Measurements from ENCODE around the gene EML2. TPM values are rescaled to one million over a fixed set of nuclear protein-coding genes. Genes with fewer than 3 reads are reported as not detected.

Gene EML2
- total and polyA plus RNA-seq, 2 of the 4 experiments (the other 2 are of a cell fraction) = 11.8 to 25.3 TPM

DNA sequence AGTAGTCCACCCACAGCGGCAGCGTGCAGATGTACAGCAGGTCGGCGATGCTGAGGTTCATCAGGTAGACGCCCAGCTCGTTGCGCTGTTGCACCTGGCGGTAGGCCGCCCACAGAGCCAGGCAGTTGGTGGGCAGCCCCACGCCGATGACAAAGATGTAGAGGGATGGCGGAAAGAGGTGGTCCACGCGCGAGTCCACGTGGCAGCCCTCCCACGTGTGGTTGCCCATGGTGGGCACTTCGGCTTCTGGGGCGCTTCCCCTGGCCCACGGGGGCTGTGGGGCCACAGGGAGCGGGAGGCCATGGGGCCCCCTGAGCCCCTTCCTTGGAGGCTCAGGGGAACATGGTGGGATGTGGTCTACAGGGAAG is 47.6 kb downstream of the EML2 start:
- Histone ChIP-seq H3K36me3 (ENCODE audit: control insufficient read depth, insufficient read depth, low read length) (no peaks in the 10 kb centered on the region), H2BK5ac (ENCODE audit: low read depth, low read length, poor library complexity, severe bottlenecking) (no peak overlapping the region), H3K4ac (ENCODE audit: low read depth, low read length) (no peak overlapping the region), H3K4me2 (ENCODE audit: low read depth, low read length) (no peak overlapping the region), H3K27me3 (ENCODE audit: control insufficient read depth, insufficient read depth, low read length) (peaks cover 10% of the 10 kb centered on the region), H4K8ac (ENCODE audit: low read depth in 2 of 2, low read length in 2 of 2) (no peak overlapping the region), H3K9me3 (ENCODE audit: control insufficient read depth, insufficient read depth, low read length) (no peaks in the 10 kb centered on the region), H3K23ac (ENCODE audit: low read depth, low read length) (no peak overlapping the region), H3K56ac (ENCODE audit: extremely low read depth, insufficient read depth, low read length) (no peak overlapping the region), H2BK20ac (ENCODE audit: low read depth, low read length) (no peak overlapping the region), H3K4me3 (ENCODE audit: insufficient read depth, low read depth, low read length) (no peak overlapping the region), H3K9me1 (ENCODE audit: insufficient read depth, low read length) (no peaks in the 10 kb centered on the region), H3K9ac (ENCODE audit: low read depth, low read length) (no peak overlapping the region), H3K4me1 (ENCODE audit: control insufficient read depth, insufficient read depth, low read length) (no peaks in the 10 kb centered on the region), H3K18ac (ENCODE audit: low read depth, low read length) (no peak overlapping the region), H3K79me1 (ENCODE audit: low read depth in 1 of 2, low read length in 2 of 2) (no peaks in the 10 kb centered on the region), H4K5ac (ENCODE audit: low read depth, low read length) (no peak overlapping the region), H3K14ac (replicated peaks; ENCODE audit: low read depth, low read length) (no peak overlapping the region), H4K91ac (ENCODE audit: insufficient read depth, low read depth, low read length) (no peak overlapping the region), H2BK120ac (ENCODE audit: low read depth, low read length) (no peak overlapping the region), H2AK5ac (ENCODE audit: low read depth, low read length) (no peak overlapping the region), H2AK9ac (replicated peaks; ENCODE audit: low read depth, low read length, poor library complexity) (no peak overlapping the region), H2BK15ac (ENCODE audit: low read depth, low read length) (no peak overlapping the region), H3K27ac (ENCODE audit: insufficient read depth, low read length) (no peak overlapping the region), H4K20me1 (ENCODE audit: insufficient read depth, low read length) (no peaks in the 10 kb centered on the region), H2AFZ (replicated peaks; ENCODE audit: low read length, poor library complexity) (no peak overlapping the region)
- ATAC-seq (ENCODE audit: low read depth) (no peak), DNase-seq (no peak)
- WGBS, 2 experiments (ENCODE audit: extremely low coverage in 2 of 2, insufficient read length in 1 of 2) = 90% methylated on average over 10 of the region's 21 CpGs; no CpG with 5 or more reads in 1 of the 2 experiments
- CTCF ChIA-PET = no interaction called here
- in situ Hi-C loops (cut with MboI; ENCODE audit: low sequenced_read_pairs) (no loop called here), dilution Hi-C loops (cut with HindIII; ENCODE audit: low sequenced_read_pairs, unreplicated experiment) (no loop called here), intact Hi-C loops (cut with micrococcal nuclease) (no loop called here)
- TF ChIP-seq POLR2A (IDR thresholded peaks at IDR 0.05; ENCODE audit: low read depth, low read length) = no peak
- TF ChIP-seq RFX5 (IDR thresholded peaks at IDR 0.05; ENCODE audit: low read depth, low read length) = no peak
- no peak for TF ChIP-seq MAZ (IDR thresholded peaks at IDR 0.05; ENCODE audit: borderline replicate concordance, low read depth, low read length)
- TF ChIP-seq BHLHE40 (IDR thresholded peaks at IDR 0.05; ENCODE audit: low read depth, low read length) = no peak
- no peak for TF ChIP-seq RAD21 (IDR thresholded peaks at IDR 0.05; ENCODE audit: low read length)
- TF ChIP-seq RCOR1 (IDR thresholded peaks at IDR 0.05; ENCODE audit: insufficient replicate concordance, low read length) = no peak
- TF ChIP-seq MXI1 (IDR thresholded peaks at IDR 0.05; ENCODE audit: borderline replicate concordance, low read depth, low read length) = no peak
- TF ChIP-seq MAFK (IDR thresholded peaks at IDR 0.05; ENCODE audit: low read depth, low read length) = no peak
- TF ChIP-seq, protein P1, sequence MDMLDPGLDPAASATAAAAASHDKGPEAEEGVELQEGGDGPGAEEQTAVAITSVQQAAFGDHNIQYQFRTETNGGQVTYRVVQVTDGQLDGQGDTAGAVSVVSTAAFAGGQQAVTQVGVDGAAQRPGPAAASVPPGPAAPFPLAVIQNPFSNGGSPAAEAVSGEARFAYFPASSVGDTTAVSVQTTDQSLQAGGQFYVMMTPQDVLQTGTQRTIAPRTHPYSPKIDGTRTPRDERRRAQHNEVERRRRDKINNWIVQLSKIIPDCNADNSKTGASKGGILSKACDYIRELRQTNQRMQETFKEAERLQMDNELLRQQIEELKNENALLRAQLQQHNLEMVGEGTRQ (IDR thresholded peaks at IDR 0.05; ENCODE audit: low read depth, low read length) = no peak
- no peak for TF ChIP-seq NFE2L2 (IDR thresholded peaks at IDR 0.05; ENCODE audit: low read depth, low read length)
- POLR2A ChIA-PET (ENCODE audit: unreplicated experiment) = no interaction called here
- BruUV-seq (replicated peaks) = no TSS peak
